Measurements from ENCODE around the gene RNF41. TPM values are rescaled to one million over a fixed set of nuclear protein-coding genes. Genes with fewer than 3 reads are reported as not detected.
"Not testable (repeated sequence)": the region's sequence is repeated elsewhere in the genome, so short reads cannot be mapped to it uniquely, and the experiment has no call there.

The RNF41 gene
- total RNA-seq, 1 experiment from 2014 or later = 67.7 TPM

- DNase-seq (ENCODE audit: low read depth) = no peak
These were observed 48.9 kb downstream of the RNF41 start for GRCh38 chr12:56172839-56173238.

- DNase-seq (ENCODE audit: low read depth) = no peak
These were observed 52.4 kb downstream of the RNF41 start for GRCh38 chr12:56169229-56169759.

GRCh38 chr12:56165369-56165768, 56.4 kb downstream of the RNF41 start:
- no peak for DNase-seq (ENCODE audit: low read depth)

GRCh38 chr12:56164345-56164729, 57.4 kb downstream of the RNF41 start:
- no peak for DNase-seq (ENCODE audit: low read depth)

- no peak for DNase-seq (ENCODE audit: low read depth)
These were observed 58.0 kb downstream of the RNF41 start for GRCh38 chr12:56163533-56164344.

GRCh38 chr12:56162468-56163290, 59.0 kb downstream of the RNF41 start:
- DNase-seq (ENCODE audit: low read depth) = no peak

- DNase-seq (ENCODE audit: low read depth) = no peak
These were observed 59.9 kb downstream of the RNF41 start for GRCh38 chr12:56161690-56162351.

GRCh38 chr12:56160894-56161689, 60.6 kb downstream of the RNF41 start:
- DNase-seq (ENCODE audit: low read depth) = no peak

GRCh38 chr12:56160193-56160763, 61.4 kb downstream of the RNF41 start:
- peak; percentile 87 for DNase-seq (ENCODE audit: low read depth)

GRCh38 chr12:56159482-56160192, 62.1 kb downstream of the RNF41 start:
- DNase-seq (ENCODE audit: low read depth) = no peak

- DNase-seq (ENCODE audit: low read depth) = peak; percentile 68
These were observed 62.7 kb downstream of the RNF41 start for GRCh38 chr12:56158926-56159461.

- DNase-seq (ENCODE audit: low read depth) = peak; percentile 93
These were observed 63.4 kb downstream of the RNF41 start, which contains the start of gene MYL6 for GRCh38 chr12:56158029-56158925. Gene MYL6 (plus strand): TSS chr12:56158359. CDS start chr12:56158402, 43 bp downstream.

GRCh38 chr12:56157201-56158028, 64.3 kb downstream of the RNF41 start:
- DNase-seq (ENCODE audit: low read depth) = peak; percentile 88

GRCh38 chr12:56156464-56157200, 65.1 kb downstream of the RNF41 start:
- DNase-seq (ENCODE audit: low read depth) = not testable (repeated sequence)

- no peak for DNase-seq (ENCODE audit: low read depth)
These were observed 66.4 kb downstream of the RNF41 start for GRCh38 chr12:56155256-56155845.

GRCh38 chr12:56154818-56155217, 66.9 kb downstream of the RNF41 start:
- DNase-seq (ENCODE audit: low read depth) = no peak

Measured in HT1080 (cell line).